Fibroblast of lung (primary cell): ENCODE results near the gene LTO1.

ENCODE experiments used
- EZH2 ChIP-seq: IDR thresholded peaks from 2 replicates; pipeline ENCODE4 v1.5.1; 2012; ENCODE audit warnings: low read length, control low read depth, mild to moderate bottlenecking; ENCODE audit errors: missing control alignments
- TF ChIP-seq, protein P1 (sequence below), 2 donors: IDR thresholded peaks in 1 of 2; conservative IDR thresholded peaks in 1 of 2; 1 replicate in 1 of 2; 2 replicates in 1 of 2; pipeline ENCODE4 v1.5.1; 2011 to 2012; ENCODE audit warnings: low read length in 2 of 2, control low read depth in 1 of 2, inconsistent platforms in 1 of 2, low read depth in 1 of 2, mild to moderate bottlenecking in 1 of 2

DNA sequence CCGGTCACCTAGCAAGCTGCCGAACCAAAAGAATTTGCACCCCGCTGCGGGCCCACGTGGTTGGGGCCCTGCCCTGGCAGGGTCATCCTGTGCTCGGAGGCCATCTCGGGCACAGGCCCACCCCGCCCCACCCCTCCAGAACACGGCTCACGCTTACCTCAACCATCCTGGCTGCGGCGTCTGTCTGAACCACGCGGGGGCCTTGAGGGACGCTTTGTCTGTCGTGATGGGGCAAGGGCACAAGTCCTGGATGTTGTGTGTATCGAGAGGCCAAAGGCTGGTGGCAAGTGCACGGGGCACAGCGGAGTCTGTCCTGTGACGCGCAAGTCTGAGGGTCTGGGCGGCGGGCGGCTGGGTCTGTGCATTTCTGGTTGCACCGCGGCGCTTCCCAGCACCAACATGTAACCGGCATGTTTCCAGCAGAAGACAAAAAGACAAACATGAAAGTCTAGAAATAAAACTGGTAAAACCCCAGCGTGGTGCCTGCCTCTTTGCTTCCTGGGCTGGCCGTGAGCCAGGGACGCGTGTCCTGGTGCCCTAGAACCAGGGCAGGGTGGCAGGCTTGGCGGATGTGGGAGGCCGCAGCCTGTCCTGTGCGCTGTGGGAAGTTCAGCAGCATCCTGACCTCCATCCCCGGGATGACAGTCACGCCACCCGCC lies 21.0 kb downstream of the LTO1 start:
- TF ChIP-seq, protein P1, sequence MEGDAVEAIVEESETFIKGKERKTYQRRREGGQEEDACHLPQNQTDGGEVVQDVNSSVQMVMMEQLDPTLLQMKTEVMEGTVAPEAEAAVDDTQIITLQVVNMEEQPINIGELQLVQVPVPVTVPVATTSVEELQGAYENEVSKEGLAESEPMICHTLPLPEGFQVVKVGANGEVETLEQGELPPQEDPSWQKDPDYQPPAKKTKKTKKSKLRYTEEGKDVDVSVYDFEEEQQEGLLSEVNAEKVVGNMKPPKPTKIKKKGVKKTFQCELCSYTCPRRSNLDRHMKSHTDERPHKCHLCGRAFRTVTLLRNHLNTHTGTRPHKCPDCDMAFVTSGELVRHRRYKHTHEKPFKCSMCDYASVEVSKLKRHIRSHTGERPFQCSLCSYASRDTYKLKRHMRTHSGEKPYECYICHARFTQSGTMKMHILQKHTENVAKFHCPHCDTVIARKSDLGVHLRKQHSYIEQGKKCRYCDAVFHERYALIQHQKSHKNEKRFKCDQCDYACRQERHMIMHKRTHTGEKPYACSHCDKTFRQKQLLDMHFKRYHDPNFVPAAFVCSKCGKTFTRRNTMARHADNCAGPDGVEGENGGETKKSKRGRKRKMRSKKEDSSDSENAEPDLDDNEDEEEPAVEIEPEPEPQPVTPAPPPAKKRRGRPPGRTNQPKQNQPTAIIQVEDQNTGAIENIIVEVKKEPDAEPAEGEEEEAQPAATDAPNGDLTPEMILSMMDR (conservative IDR thresholded peaks at IDR 0.05 in 1 of 2, IDR thresholded peaks at IDR 0.05 in 1 of 2; ENCODE audit: low read depth in 1 of 2, low read length in 2 of 2), result no peak
- no peak for TF ChIP-seq EZH2
